OCI-LY1 (cell line): ENCODE data around the gene GPR65.

Source experiments
- H2AFZ ChIP-seq: fragments of 200-600 bp; sonication (generic), shearing (Covaris generic); 2 replicates; pipeline ENCODE4 v1.6.0; 2014; ENCODE audit warnings: antibody characterized with exemption, mild to moderate bottlenecking, low read length
- H3F3A ChIP-seq: fragments of 200-600 bp; sonication (generic), shearing (Covaris generic); 2 replicates; pipeline ENCODE4 v1.6.0; 2014; ENCODE audit warnings: mild to moderate bottlenecking, antibody characterized with exemption, low read length, moderate library complexity; ENCODE audit not compliant: insufficient read depth
- H3K27ac ChIP-seq: fragments of 200-600 bp; sonication (generic); 2 replicates; pipeline ENCODE4 v1.5.1; 2014; ENCODE audit warnings: low read length, mixed run types, mild to moderate bottlenecking, low read depth; ENCODE audit not compliant: poor library complexity, severe bottlenecking
- H3K27me3 ChIP-seq: fragments of 200-600 bp; sonication (generic); 2 replicates; pipeline ENCODE4 v1.6.0; 2014; ENCODE audit warnings: antibody characterized with exemption, mild to moderate bottlenecking, low read length, moderate library complexity; ENCODE audit not compliant: insufficient read depth
- H3K36me3 ChIP-seq: fragments of 200-600 bp; sonication (generic); 2 replicates; pipeline ENCODE4 v1.6.1; 2014; ENCODE audit warnings: mild to moderate bottlenecking, antibody characterized with exemption, low read length, moderate library complexity, mixed read lengths; ENCODE audit not compliant: insufficient read depth
- H3K4me1 ChIP-seq: fragments of 200-600 bp; sonication (generic); 2 replicates; pipeline ENCODE4 v1.5.1; 2014; ENCODE audit warnings: mild to moderate bottlenecking, low read length, moderate library complexity; ENCODE audit not compliant: insufficient read depth, severe bottlenecking
- H3K4me2 ChIP-seq: fragments of 200-600 bp; sonication (generic), shearing (Covaris generic); 2 replicates; pipeline ENCODE4 v1.6.1; 2014; ENCODE audit warnings: low read length
- H3K4me3 ChIP-seq: fragments of 200-600 bp; sonication (generic); 2 replicates; pipeline ENCODE4 v1.5.1; 2014; ENCODE audit warnings: low read length, low read depth, mild to moderate bottlenecking, mixed read lengths; ENCODE audit not compliant: poor library complexity, severe bottlenecking
- H3K79me2 ChIP-seq: fragments of 200-600 bp; shearing (Covaris generic); 2 replicates; pipeline ENCODE4 v1.6.1; 2016; ENCODE audit warnings: mixed run types, low read length, mixed read lengths; ENCODE audit not compliant: insufficient read depth
- H3K9ac ChIP-seq: fragments of 200-600 bp; sonication (generic), shearing (Covaris generic); 2 replicates; pipeline ENCODE4 v1.6.1; 2014; ENCODE audit warnings: mild to moderate bottlenecking, low read length, mixed read lengths
- H3K9me2 ChIP-seq: fragments of 200-600 bp; sonication (generic), shearing (Covaris generic); 2 replicates; pipeline ENCODE4 v1.6.1; 2014; ENCODE audit warnings: low read depth, mild to moderate bottlenecking, low read length, mixed read lengths
- H3K9me3 ChIP-seq: fragments of 200-600 bp; shearing (Covaris generic); 2 replicates; pipeline ENCODE4 v1.6.1; 2014; ENCODE audit warnings: low read length, mixed read lengths
- H4K20me1 ChIP-seq: fragments of 200-600 bp; sonication (generic), shearing (Covaris generic); 2 replicates; pipeline ENCODE4 v1.6.0; 2016; ENCODE audit warnings: mild to moderate bottlenecking, low read length; ENCODE audit not compliant: insufficient read depth
- CTCF ChIP-seq: fragments of 200-600 bp; sonication (generic), shearing (Covaris generic); IDR thresholded peaks from 2 replicates; pipeline ENCODE4 v1.5.1; 2017; ENCODE audit warnings: mild to moderate bottlenecking, antibody characterized with exemption, low read length, moderate library complexity, mixed read lengths
- EZH2 ChIP-seq: fragments of 200-600 bp; sonication (generic), shearing (Covaris generic); IDR thresholded peaks from 2 replicates; pipeline ENCODE4 v1.8.0; 2017; ENCODE audit warnings: borderline replicate concordance, mixed run types, mild to moderate bottlenecking, antibody characterized with exemption, low read length, moderate library complexity, mixed read lengths

The GPR65 gene

GRCh38 chr14:88008039-88008742, 3.3 kb downstream of the GPR65 start:
- Histone ChIP-seq H2AFZ (no peak overlapping the region), H3K4me2 (no peak overlapping the region), H3F3A (no peaks in the 10 kb centered on the region), H4K20me1 (no peaks in the 10 kb centered on the region), H3K79me2 (peaks cover 6% of the 10 kb centered on the region; the same call in 1 of the 2 replicates), H3K36me3 (no peaks in the 10 kb centered on the region), H3K9me3 (no peaks in the 10 kb centered on the region), H3K9ac (no peak overlapping the region), H3K4me3 (no peak overlapping the region), H3K4me1 (peaks cover 31% of the 10 kb centered on the region), H3K9me2 (no peaks in the 10 kb centered on the region), H3K27ac (no peak overlapping the region), H3K27me3 (no peaks in the 10 kb centered on the region)
- no peak for TF ChIP-seq CTCF
- TF ChIP-seq EZH2: no peak

GRCh38 chr14:88009486-88009885, 4.6 kb downstream of the GPR65 start:
- Histone ChIP-seq H3K4me3 (no peak overlapping the region), H3K36me3 (no peaks in the 10 kb centered on the region), H3K9me2 (no peaks in the 10 kb centered on the region), H4K20me1 (no peaks in the 10 kb centered on the region), H3K4me2 (no peak overlapping the region), H3K4me1 (peaks cover 27% of the 10 kb centered on the region), H3K9ac (no peak overlapping the region), H3K27me3 (no peaks in the 10 kb centered on the region), H3K9me3 (no peaks in the 10 kb centered on the region), H3K27ac (no peak overlapping the region), H3F3A (no peaks in the 10 kb centered on the region), H2AFZ (no peak overlapping the region), H3K79me2 (peaks cover 6% of the 10 kb centered on the region; the same call in 1 of the 2 replicates)
- TF ChIP-seq EZH2 (no peak), CTCF (no peak)

GRCh38 chr14:88010331-88010730, 5.4 kb downstream of the GPR65 start:
- no peak for TF ChIP-seq EZH2
- TF ChIP-seq CTCF: no peak
- no peak overlapping the region for H3K27ac ChIP-seq
- no peaks in the 10 kb centered on the region for H4K20me1 ChIP-seq
- H3K9me3 ChIP-seq: no peaks in the 10 kb centered on the region
- no peaks in the 10 kb centered on the region for H3K36me3 ChIP-seq
- no peak overlapping the region for H3K9ac ChIP-seq
- no peak overlapping the region for H2AFZ ChIP-seq
- H3F3A ChIP-seq: no peaks in the 10 kb centered on the region
- H3K4me3 ChIP-seq: no peak overlapping the region
- peaks cover 6% of the 10 kb centered on the region; the same call in 1 of the 2 replicates for H3K79me2 ChIP-seq
- no peaks in the 10 kb centered on the region for H3K9me2 ChIP-seq
- peaks cover 20% of the 10 kb centered on the region for H3K4me1 ChIP-seq
- H3K4me2 ChIP-seq: no peak overlapping the region
- H3K27me3 ChIP-seq: no peaks in the 10 kb centered on the region
